Measurements from ENCODE around the gene CFAP299. TPM values are rescaled to one million over a fixed set of nuclear protein-coding genes. Genes with fewer than 3 reads are reported as not detected.

CFAP299 gene
- total RNA-seq, 1 experiment from 2014 or later = not detected

- no TSS peak for BruUV-seq (replicated peaks)
- Histone ChIP-seq H3K4me1 (ENCODE audit: control insufficient read depth in 1 of 2, insufficient read depth in 2 of 2, low read length in 2 of 2) (no peaks in the 10 kb centered on the region), H2AFZ (ENCODE audit: low read depth, low read length, poor library complexity, severe bottlenecking) (no peak overlapping the region), H3K27me3 (ENCODE audit: insufficient read depth, low read length) (peaks cover 36% of the 10 kb centered on the region), H3K36me3 (ENCODE audit: control insufficient read depth in 1 of 2, insufficient read depth in 2 of 2, low read length in 2 of 2) (no peaks in the 10 kb centered on the region), H4K20me1 (ENCODE audit: insufficient read depth) (no peaks in the 10 kb centered on the region), H3K4me3 (replicated peaks in 1 of 2; ENCODE audit: low read depth in 1 of 2, low read length in 2 of 2) (no peak overlapping the region), H3K79me2 (ENCODE audit: insufficient read depth, low read length) (no peaks in the 10 kb centered on the region), H3K9me2 (ENCODE audit: insufficient read depth) (no peaks in the 10 kb centered on the region), H3K4me2 (ENCODE audit: low read length) (no peak overlapping the region), H3K9me3 (ENCODE audit: control insufficient read depth in 1 of 2, insufficient read depth in 1 of 2, low read depth in 1 of 2, low read length in 2 of 2) (no peaks in the 10 kb centered on the region), H3K9ac (ENCODE audit: low read length) (no peak overlapping the region), H3K27ac (ENCODE audit: low read depth, low read length) (no peak overlapping the region)
- ATAC-seq = no peak
- POLR2A ChIA-PET = no interaction called here
- TF ChIP-seq SIN3A (IDR thresholded peaks at IDR 0.05; ENCODE audit: low read depth) (no peak), REST (IDR thresholded peaks at IDR 0.05; ENCODE audit: low read depth) (no peak), ZFX (IDR thresholded peaks at IDR 0.05) (no peak), EGR1 (IDR thresholded peaks at IDR 0.05; ENCODE audit: low read depth) (no peak), YY1 (IDR thresholded peaks at IDR 0.05; ENCODE audit: extremely low read depth, insufficient replicate concordance, low read depth, low read length) (no peak), EZH2phosphoT487 (IDR thresholded peaks at IDR 0.05; ENCODE audit: borderline replicate concordance) (no peak), CBX3 (IDR thresholded peaks at IDR 0.05; ENCODE audit: low read depth) (no peak), POLR2A (IDR thresholded peaks at IDR 0.05; ENCODE audit: borderline replicate concordance, extremely low read depth, insufficient read depth, insufficient read length) (no peak), MAX (IDR thresholded peaks at IDR 0.05) (no peak), ZNF274 (IDR thresholded peaks at IDR 0.05; ENCODE audit: low read depth, low read length) (no peak), FOSL1 (IDR thresholded peaks at IDR 0.05; ENCODE audit: low read depth) (no peak), ATF3 (IDR thresholded peaks at IDR 0.05) (no peak), JUND (IDR thresholded peaks at IDR 0.05) (no peak)
- CTCF ChIA-PET = no interaction called here
- no peak for DNase-seq (ENCODE audit: low read depth, low spot score)
- intact Hi-C loops (cut with micrococcal nuclease) = no loop called here
- RAD21 ChIA-PET (ENCODE audit: low non-redundant PET in 1 of 2, low total read pairs in 2 of 2, uncharacterized antibody in 2 of 2, unreplicated experiment in 2 of 2) = no interaction called here
Measured at GRCh38 chr4:80538276-80538926, 202.9 kb downstream of the CFAP299 start.

Measured in HCT116 (cell line).